ENCODE data around the gene GPR135. TPM values are rescaled to one million over a fixed set of nuclear protein-coding genes. Genes with fewer than 3 reads are reported as not detected.

GPR135 gene
- total RNA-seq, 2 donors from 2014 or later, result 4.1 to 5.0 TPM

GRCh38 chr14:59507752-59508103 lies 42.5 kb upstream of the GPR135 start:
- DNase-seq (ENCODE audit: low spot score), result no peak
- Histone ChIP-seq H3K27ac (no peak overlapping the region), H3K36me3 (peaks cover 11% of the 10 kb centered on the region), H3K27me3 (no peaks in the 10 kb centered on the region), H3K4me3 (no peak overlapping the region), H3K9me3 (no peaks in the 10 kb centered on the region), H3K4me1 (no peaks in the 10 kb centered on the region)
- no peak for TF ChIP-seq CTCF (IDR thresholded peaks at IDR 0.05)

GRCh38 chr14:59507063-59507751 lies 42.0 kb upstream of the GPR135 start:
- no peaks in the 10 kb centered on the region for H3K27me3 ChIP-seq
- no peak overlapping the region for H3K27ac ChIP-seq
- no peak for DNase-seq (ENCODE audit: low spot score)
- peaks cover 11% of the 10 kb centered on the region for H3K36me3 ChIP-seq
- TF ChIP-seq CTCF (IDR thresholded peaks at IDR 0.05), result peak; percentile 57 to 80
- no peak overlapping the region for H3K4me3 ChIP-seq
- no peaks in the 10 kb centered on the region for H3K4me1 ChIP-seq
- H3K9me3 ChIP-seq, result no peaks in the 10 kb centered on the region

GRCh38 chr14:59503256-59503655 lies 38.1 kb upstream of the GPR135 start:
- Histone ChIP-seq H3K27ac (no peak overlapping the region), H3K4me3 (no peak overlapping the region), H3K27me3 (no peaks in the 10 kb centered on the region), H3K36me3 (peaks cover 16% of the 10 kb centered on the region), H3K9me3 (no peaks in the 10 kb centered on the region), H3K4me1 (no peaks in the 10 kb centered on the region)
- no peak for TF ChIP-seq CTCF (IDR thresholded peaks at IDR 0.05)
- no peak for DNase-seq (ENCODE audit: low spot score)

GRCh38 chr14:59500732-59501131 lies 35.6 kb upstream of the GPR135 start:
- DNase-seq (ENCODE audit: low spot score), result no peak
- no peaks in the 10 kb centered on the region for H3K4me1 ChIP-seq
- H3K27ac ChIP-seq, result no peak overlapping the region
- TF ChIP-seq CTCF (IDR thresholded peaks at IDR 0.05), result no peak
- H3K27me3 ChIP-seq, result no peaks in the 10 kb centered on the region
- H3K4me3 ChIP-seq, result no peak overlapping the region
- H3K9me3 ChIP-seq, result no peaks in the 10 kb centered on the region
- H3K36me3 ChIP-seq, result peaks cover 22% of the 10 kb centered on the region

GRCh38 chr14:59492384-59492783 lies 27.2 kb upstream of the GPR135 start:
- no peaks in the 10 kb centered on the region for H3K4me1 ChIP-seq
- no peaks in the 10 kb centered on the region for H3K9me3 ChIP-seq
- no peak for DNase-seq (ENCODE audit: low spot score)
- H3K27ac ChIP-seq, result no peak overlapping the region
- H3K4me3 ChIP-seq, result no peak overlapping the region
- H3K36me3 ChIP-seq, result peaks cover 36% of the 10 kb centered on the region
- TF ChIP-seq CTCF (IDR thresholded peaks at IDR 0.05), result no peak
- no peaks in the 10 kb centered on the region for H3K27me3 ChIP-seq

- Histone ChIP-seq H3K36me3 (peaks cover 30% of the 10 kb centered on the region), H3K4me3 (no peak overlapping the region), H3K27ac (no peak overlapping the region), H3K27me3 (no peaks in the 10 kb centered on the region), H3K9me3 (no peaks in the 10 kb centered on the region), H3K4me1 (peaks cover 0 to 14% of the 10 kb centered on the region in 2 donors)
- DNase-seq (ENCODE audit: low spot score), result no peak
- TF ChIP-seq CTCF (IDR thresholded peaks at IDR 0.05), result no peak
Observed at GRCh38 chr14:59490756-59491155, 25.6 kb upstream of the GPR135 start.
